SK-N-DZ (cell line): Measurements from ENCODE around the gene EDAR. TPM values are rescaled to one million over a fixed set of nuclear protein-coding genes. Genes with fewer than 3 reads are reported as not detected.

ENCODE experiments used
- DNase-seq: peaks from one replicate; pipeline ENCODE4 v3.0.0-alpha.2; 2015; ENCODE audit warnings: low spot score
- polyA plus RNA-seq, 2 experiments: library from polyadenylated mRNA; depleted of rRNA; stranded (reverse); fragments of >200 nt; gene quantifications; 2 replicates each; pipeline ENCODE4 v1.2.3, GENCODE V29; 2014

The EDAR gene
- not detected in 2 replicates for polyA plus RNA-seq (2014; cell fraction: cytosol; rRNA removed)
- not detected in 2 replicates for polyA plus RNA-seq (2014; cell fraction: nucleus; rRNA removed)

- DNase-seq: peak; percentile 8
Measured at GRCh38 chr2:108988796-108989713, at the start of gene EDAR. TSS of gene EDAR (minus strand) at chr2:108989220. CDS start at chr2:108931014, 58,206 bp downstream.

GRCh38 chr2:109033171-109033570 lies 44.2 kb upstream of the EDAR start:
- DNase-seq: no peak

- no peak for DNase-seq
Measured at GRCh38 chr2:109032229-109032820, 43.3 kb upstream of the EDAR start.

- DNase-seq: no peak
Measured at GRCh38 chr2:109031476-109032228, 42.6 kb upstream of the EDAR start.

GRCh38 chr2:109030870-109031475 lies 42.0 kb upstream of the EDAR start:
- DNase-seq: no peak

- DNase-seq: no peak
Measured at GRCh38 chr2:109029490-109030201, 40.6 kb upstream of the EDAR start.

- DNase-seq: no peak
Measured at GRCh38 chr2:109028738-109029489, 39.9 kb upstream of the EDAR start.

GRCh38 chr2:109028277-109028676 lies 39.3 kb upstream of the EDAR start:
- no peak for DNase-seq

GRCh38 chr2:109027702-109028101 lies 38.7 kb upstream of the EDAR start:
- DNase-seq: no peak

- DNase-seq: no peak
Measured at GRCh38 chr2:109024477-109024876, 35.5 kb upstream of the EDAR start.

- DNase-seq: no peak
Measured at GRCh38 chr2:109021895-109022300, 32.9 kb upstream of the EDAR start.

GRCh38 chr2:109020217-109020637 lies 31.2 kb upstream of the EDAR start:
- DNase-seq: no peak

- DNase-seq: no peak
Measured at GRCh38 chr2:109018452-109018851, 29.4 kb upstream of the EDAR start.

- no peak for DNase-seq
Measured at GRCh38 chr2:109017017-109017416, 28.0 kb upstream of the EDAR start.

GRCh38 chr2:109016376-109016775 lies 27.4 kb upstream of the EDAR start:
- DNase-seq: no peak

GRCh38 chr2:109014476-109014875 lies 25.5 kb upstream of the EDAR start:
- no peak for DNase-seq

- DNase-seq: no peak
Measured at GRCh38 chr2:109013051-109013450, 24.0 kb upstream of the EDAR start.

- no peak for DNase-seq
Measured at GRCh38 chr2:109009920-109010610, 21.0 kb upstream of the EDAR start.

- no peak for DNase-seq
Measured at GRCh38 chr2:109006971-109007370, 18.0 kb upstream of the EDAR start.
